ENCODE data around the gene WDR44. TPM values are rescaled to one million over a fixed set of nuclear protein-coding genes. Genes with fewer than 3 reads are reported as not detected.
A peak's percentile ranks its signal among the peaks of the same experiment; 100 is the strongest.

WDR44 gene
- total RNA-seq, 4 donors from 2014 or later, result 13.3 to 25.1 (median 17.5) TPM

DNA sequence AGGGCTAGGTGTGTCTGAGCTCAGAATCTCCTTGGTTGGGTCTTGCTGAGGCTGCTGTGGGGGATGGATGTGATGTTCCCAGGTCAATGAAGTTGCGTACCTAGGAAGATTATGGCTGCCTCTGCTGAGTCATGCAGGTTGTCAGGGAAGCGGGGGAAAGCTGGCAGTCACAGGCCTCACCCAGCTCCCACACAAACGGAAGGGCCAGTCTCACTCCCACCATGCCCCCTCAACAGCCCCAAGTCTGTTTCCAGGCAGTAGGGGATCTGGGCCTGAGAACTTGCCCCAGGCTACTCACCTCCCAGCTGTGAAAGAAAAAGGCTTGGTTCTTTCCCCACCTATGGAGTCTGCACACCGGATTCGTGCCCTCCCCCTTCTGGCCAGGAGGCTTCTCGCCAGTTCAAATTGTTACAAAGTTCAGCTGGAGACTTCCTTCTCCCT lies 72.9 kb downstream of the WDR44 start:
- H3K4me3 ChIP-seq, result no peak overlapping the region
- peaks cover 0 to 11% (median 0%) of the 10 kb centered on the region in 3 donors for H3K36me3 ChIP-seq
- H3K27ac ChIP-seq, result no peak overlapping the region
- TF ChIP-seq POLR2A (IDR thresholded peaks at IDR 0.05), result no peak
- TF ChIP-seq, protein P1, sequence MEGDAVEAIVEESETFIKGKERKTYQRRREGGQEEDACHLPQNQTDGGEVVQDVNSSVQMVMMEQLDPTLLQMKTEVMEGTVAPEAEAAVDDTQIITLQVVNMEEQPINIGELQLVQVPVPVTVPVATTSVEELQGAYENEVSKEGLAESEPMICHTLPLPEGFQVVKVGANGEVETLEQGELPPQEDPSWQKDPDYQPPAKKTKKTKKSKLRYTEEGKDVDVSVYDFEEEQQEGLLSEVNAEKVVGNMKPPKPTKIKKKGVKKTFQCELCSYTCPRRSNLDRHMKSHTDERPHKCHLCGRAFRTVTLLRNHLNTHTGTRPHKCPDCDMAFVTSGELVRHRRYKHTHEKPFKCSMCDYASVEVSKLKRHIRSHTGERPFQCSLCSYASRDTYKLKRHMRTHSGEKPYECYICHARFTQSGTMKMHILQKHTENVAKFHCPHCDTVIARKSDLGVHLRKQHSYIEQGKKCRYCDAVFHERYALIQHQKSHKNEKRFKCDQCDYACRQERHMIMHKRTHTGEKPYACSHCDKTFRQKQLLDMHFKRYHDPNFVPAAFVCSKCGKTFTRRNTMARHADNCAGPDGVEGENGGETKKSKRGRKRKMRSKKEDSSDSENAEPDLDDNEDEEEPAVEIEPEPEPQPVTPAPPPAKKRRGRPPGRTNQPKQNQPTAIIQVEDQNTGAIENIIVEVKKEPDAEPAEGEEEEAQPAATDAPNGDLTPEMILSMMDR (IDR thresholded peaks at IDR 0.05), result no peak
- H3K4me1 ChIP-seq, result peaks cover 0 to 6% (median 0%) of the 10 kb centered on the region in 3 donors
- no peaks in the 10 kb centered on the region for H3K27me3 ChIP-seq
- no peaks in the 10 kb centered on the region for H3K9me3 ChIP-seq
- no peak for DNase-seq
- intact Hi-C loops (cut with DNase I), result no loop called here
- WGBS, 2 donors, result 68 to 80% methylated on average over 1 to 5 of the region's 6 CpGs

DNA sequence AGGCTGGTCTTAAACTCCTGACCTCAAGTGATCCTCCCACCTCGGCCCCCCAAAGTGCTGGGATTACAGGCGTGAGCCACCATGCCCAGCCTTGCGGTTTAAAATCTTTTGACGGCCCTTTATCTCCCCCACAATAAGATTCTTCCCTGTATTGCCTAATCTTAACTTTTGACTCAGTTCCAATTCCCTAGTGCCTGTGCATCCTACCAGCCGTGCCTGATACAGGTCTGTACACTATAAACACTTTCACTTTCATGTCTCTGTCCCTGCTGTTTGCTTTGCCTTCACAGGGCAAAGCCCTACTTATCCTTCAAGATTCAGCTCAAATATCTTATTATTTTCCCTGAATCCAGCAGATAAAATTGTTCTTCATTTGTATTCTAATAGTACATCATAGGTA lies 74.6 kb downstream of the WDR44 start:
- no peak for DNase-seq

DNA sequence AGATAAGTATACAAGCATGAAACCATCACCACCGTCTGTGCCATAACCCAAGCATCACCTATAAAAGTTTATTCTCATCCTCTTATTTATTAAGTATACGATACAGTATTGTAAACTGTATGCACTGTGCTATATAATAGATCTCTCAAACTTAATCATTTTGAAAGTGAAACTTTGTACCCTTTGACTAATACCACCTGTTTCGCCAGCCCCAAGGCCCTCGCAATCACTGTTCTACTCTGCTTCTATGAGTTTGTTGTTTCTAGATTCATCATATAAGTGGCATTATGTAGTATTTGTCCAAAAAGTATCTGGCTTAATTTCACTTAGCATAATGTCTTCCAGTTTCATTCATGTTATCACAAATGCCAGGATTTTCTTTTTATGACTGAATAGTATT lies 77.7 kb downstream of the WDR44 start:
- TF ChIP-seq, protein P1 (IDR thresholded peaks at IDR 0.05), result no peak
- TF ChIP-seq POLR2A (IDR thresholded peaks at IDR 0.05), result no peak
- Histone ChIP-seq H3K36me3 (peaks cover 0 to 26% (median 0%) of the 10 kb centered on the region in 3 donors), H3K27ac (no peak overlapping the region), H3K4me3 (no peak overlapping the region), H3K27me3 (no peaks in the 10 kb centered on the region), H3K4me1 (peaks cover 0 to 6% (median 0%) of the 10 kb centered on the region in 3 donors), H3K9me3 (no peaks in the 10 kb centered on the region)
- DNase-seq, result no peak
- 74 to 78% methylated on average over 4 of the region's 4 CpGs for WGBS, 2 donors
- intact Hi-C loops (cut with DNase I), result no loop called here

More for the DNA sequence above, 74.6 kb downstream of the WDR44 start:
- intact Hi-C loops (cut with DNase I), result no loop called here
- no peak overlapping the region for H3K4me3 ChIP-seq
- H3K36me3 ChIP-seq, result peaks cover 0 to 17% (median 0%) of the 10 kb centered on the region in 3 donors
- no peaks in the 10 kb centered on the region for H3K27me3 ChIP-seq
- WGBS, 2 donors, result 6 to 36% methylated on average over 4 to 5 of the region's 5 CpGs
- no peaks in the 10 kb centered on the region for H3K9me3 ChIP-seq
- H3K4me1 ChIP-seq, result peaks cover 0 to 6% (median 0%) of the 10 kb centered on the region in 3 donors
- H3K27ac ChIP-seq, result peak overlapping the region in 2 of 4 donors; percentile 36 to 38
- TF ChIP-seq, protein P1 (IDR thresholded peaks at IDR 0.05), result no peak
- no peak for TF ChIP-seq POLR2A (IDR thresholded peaks at IDR 0.05)

DNA sequence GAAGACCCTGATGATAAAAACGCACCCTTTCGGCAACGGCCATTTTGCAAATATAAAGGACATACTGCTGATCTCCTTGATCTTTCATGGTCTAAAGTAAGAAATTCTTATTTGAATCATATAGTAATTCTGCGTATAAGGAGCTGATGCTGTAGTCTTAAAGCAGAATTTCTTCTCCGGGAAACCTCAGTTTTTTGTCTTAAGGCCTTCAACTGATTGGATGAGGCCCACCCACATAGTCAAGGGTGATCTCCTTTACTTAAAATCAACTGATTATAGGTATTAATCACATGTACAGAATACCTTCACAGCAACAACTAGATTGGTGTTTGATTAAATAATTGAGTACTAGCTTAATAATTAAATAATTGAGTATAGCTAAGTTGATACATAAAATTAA lies 86.9 kb downstream of the WDR44 start:
- no peak for TF ChIP-seq POLR2A (IDR thresholded peaks at IDR 0.05)
- TF ChIP-seq, protein P1 (IDR thresholded peaks at IDR 0.05), result no peak
- intact Hi-C loops (cut with DNase I), result no loop called here
- 93 to 98% methylated on average over 5 of the region's 5 CpGs for WGBS, 2 donors
- DNase-seq, result no peak
- Histone ChIP-seq H3K4me3 (no peak overlapping the region), H3K4me1 (no peaks in the 10 kb centered on the region), H3K9me3 (no peaks in the 10 kb centered on the region), H3K27ac (no peak overlapping the region), H3K36me3 (peaks cover 0 to 74% (median 0%) of the 10 kb centered on the region in 3 donors), H3K27me3 (no peaks in the 10 kb centered on the region)

DNA sequence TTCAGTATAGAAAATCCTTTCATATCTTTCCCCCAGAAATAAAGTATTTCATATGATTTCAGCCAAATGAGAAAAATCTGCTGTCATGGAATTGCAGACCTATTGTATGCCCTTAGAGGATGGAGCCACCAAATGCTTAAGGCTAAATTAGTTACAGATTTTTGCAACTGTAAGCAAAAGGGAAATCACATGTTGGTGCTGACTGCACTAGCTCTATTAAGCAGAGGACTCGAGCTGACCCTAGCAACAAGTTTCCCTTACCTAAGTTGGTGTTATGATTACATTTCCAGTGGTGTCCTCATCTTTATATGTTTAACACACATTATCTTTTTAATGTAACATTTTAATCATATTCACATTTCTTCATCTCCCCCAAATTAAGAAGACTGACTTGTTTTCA lies 91.4 kb downstream of the WDR44 start:
- Histone ChIP-seq H3K9me3 (no peaks in the 10 kb centered on the region), H3K27ac (no peak overlapping the region), H3K36me3 (peaks cover 0 to 85% (median 0%) of the 10 kb centered on the region in 3 donors), H3K4me1 (no peaks in the 10 kb centered on the region), H3K27me3 (no peaks in the 10 kb centered on the region), H3K4me3 (no peak overlapping the region)
- 33 to 62% methylated on average over 1 of the region's 1 CpG for WGBS, 2 donors
- intact Hi-C loops (cut with DNase I), result no loop called here
- TF ChIP-seq POLR2A (IDR thresholded peaks at IDR 0.05), result no peak
- no peak for DNase-seq

Measured in esophagus squamous epithelium (tissue), 5 donors.